ENCODE data around the gene GBP7.

DNA sequence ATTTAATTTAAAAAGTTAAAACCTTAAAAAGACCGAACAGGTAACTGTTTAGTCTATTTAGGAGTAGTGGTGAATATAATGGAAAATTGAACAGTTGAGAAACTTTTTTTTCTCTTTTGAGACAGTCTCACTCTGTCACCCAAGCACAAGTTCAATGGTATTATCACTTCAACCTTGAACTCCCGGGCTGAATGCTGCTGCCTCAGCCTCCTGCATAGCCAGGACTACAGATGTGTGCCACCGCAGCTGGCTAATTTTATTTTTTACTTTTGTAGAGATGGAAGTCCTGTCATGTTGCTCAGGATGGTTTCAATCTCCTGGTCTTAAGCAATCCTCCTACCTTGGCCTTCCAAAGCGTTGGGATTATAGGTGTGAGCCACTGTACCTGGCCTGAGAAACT, 33.6 kb downstream of the GBP7 start:
- TF ChIP-seq, protein P1, sequence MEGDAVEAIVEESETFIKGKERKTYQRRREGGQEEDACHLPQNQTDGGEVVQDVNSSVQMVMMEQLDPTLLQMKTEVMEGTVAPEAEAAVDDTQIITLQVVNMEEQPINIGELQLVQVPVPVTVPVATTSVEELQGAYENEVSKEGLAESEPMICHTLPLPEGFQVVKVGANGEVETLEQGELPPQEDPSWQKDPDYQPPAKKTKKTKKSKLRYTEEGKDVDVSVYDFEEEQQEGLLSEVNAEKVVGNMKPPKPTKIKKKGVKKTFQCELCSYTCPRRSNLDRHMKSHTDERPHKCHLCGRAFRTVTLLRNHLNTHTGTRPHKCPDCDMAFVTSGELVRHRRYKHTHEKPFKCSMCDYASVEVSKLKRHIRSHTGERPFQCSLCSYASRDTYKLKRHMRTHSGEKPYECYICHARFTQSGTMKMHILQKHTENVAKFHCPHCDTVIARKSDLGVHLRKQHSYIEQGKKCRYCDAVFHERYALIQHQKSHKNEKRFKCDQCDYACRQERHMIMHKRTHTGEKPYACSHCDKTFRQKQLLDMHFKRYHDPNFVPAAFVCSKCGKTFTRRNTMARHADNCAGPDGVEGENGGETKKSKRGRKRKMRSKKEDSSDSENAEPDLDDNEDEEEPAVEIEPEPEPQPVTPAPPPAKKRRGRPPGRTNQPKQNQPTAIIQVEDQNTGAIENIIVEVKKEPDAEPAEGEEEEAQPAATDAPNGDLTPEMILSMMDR (conservative IDR thresholded peaks at IDR 0.05; ENCODE audit: low read length) = no peak
- no peak for TF ChIP-seq EZH2phosphoT487 (IDR thresholded peaks at IDR 0.05; ENCODE audit: borderline replicate concordance, low read depth, low read length)

Measured in OCI-LY7 (cell line).